Measurements from ENCODE around the gene SPECC1L.

- no peak for TF ChIP-seq ASH2L (IDR thresholded peaks at IDR 0.05; ENCODE audit: low read length)
- TF ChIP-seq, protein P1, sequence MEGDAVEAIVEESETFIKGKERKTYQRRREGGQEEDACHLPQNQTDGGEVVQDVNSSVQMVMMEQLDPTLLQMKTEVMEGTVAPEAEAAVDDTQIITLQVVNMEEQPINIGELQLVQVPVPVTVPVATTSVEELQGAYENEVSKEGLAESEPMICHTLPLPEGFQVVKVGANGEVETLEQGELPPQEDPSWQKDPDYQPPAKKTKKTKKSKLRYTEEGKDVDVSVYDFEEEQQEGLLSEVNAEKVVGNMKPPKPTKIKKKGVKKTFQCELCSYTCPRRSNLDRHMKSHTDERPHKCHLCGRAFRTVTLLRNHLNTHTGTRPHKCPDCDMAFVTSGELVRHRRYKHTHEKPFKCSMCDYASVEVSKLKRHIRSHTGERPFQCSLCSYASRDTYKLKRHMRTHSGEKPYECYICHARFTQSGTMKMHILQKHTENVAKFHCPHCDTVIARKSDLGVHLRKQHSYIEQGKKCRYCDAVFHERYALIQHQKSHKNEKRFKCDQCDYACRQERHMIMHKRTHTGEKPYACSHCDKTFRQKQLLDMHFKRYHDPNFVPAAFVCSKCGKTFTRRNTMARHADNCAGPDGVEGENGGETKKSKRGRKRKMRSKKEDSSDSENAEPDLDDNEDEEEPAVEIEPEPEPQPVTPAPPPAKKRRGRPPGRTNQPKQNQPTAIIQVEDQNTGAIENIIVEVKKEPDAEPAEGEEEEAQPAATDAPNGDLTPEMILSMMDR (IDR thresholded peaks at IDR 0.05; ENCODE audit: control extremely low read depth in 1 of 3, insufficient read depth in 1 of 3, low read depth in 1 of 3, low read length in 3 of 3) = no peak
These were observed 35.3 kb upstream of the SPECC1L start for GRCh38 chr22:24235315-24235714.
